Measurements from ENCODE around the gene TENT4A.

Gene TENT4A

GRCh38 chr5:6700685-6701355, 12.4 kb upstream of the TENT4A start:
- no peak for DNase-seq

GRCh38 chr5:6701491-6701890, 11.7 kb upstream of the TENT4A start:
- DNase-seq = no peak

- no peak for DNase-seq
Measured at GRCh38 chr5:6702633-6703032, 10.6 kb upstream of the TENT4A start.

GRCh38 chr5:6703806-6704205, 9.4 kb upstream of the TENT4A start:
- DNase-seq = no peak

- DNase-seq = no peak
Measured at GRCh38 chr5:6704361-6704851, 8.8 kb upstream of the TENT4A start.

- DNase-seq = no peak
Measured at GRCh38 chr5:6705088-6705487, 8.1 kb upstream of the TENT4A start.

- DNase-seq = no peak
Measured at GRCh38 chr5:6705959-6706358, 7.3 kb upstream of the TENT4A start.

- DNase-seq = no peak
Measured at GRCh38 chr5:6707852-6708251, 5.4 kb upstream of the TENT4A start.

- DNase-seq = no peak
Measured at GRCh38 chr5:6708814-6709213, 4.4 kb upstream of the TENT4A start.

GRCh38 chr5:6710070-6710469, 3.2 kb upstream of the TENT4A start:
- DNase-seq = no peak

- no peak for DNase-seq
Measured at GRCh38 chr5:6710551-6711318, 2.5 kb upstream of the TENT4A start.

GRCh38 chr5:6711409-6712141, 1.7 kb upstream of the TENT4A start:
- no peak for DNase-seq

GRCh38 chr5:6712142-6712576, 1.1 kb upstream of the TENT4A start:
- DNase-seq = peak; percentile 64

GRCh38 chr5:6712577-6713273, 507 bp upstream of the TENT4A start:
- peak; percentile 97 for DNase-seq

GRCh38 chr5:6714226-6715041, 1.2 kb downstream of the TENT4A start:
- peak; percentile 47 for DNase-seq

GRCh38 chr5:6715271-6715670, 2.0 kb downstream of the TENT4A start:
- no peak for DNase-seq

GRCh38 chr5:6715758-6716628, 2.8 kb downstream of the TENT4A start:
- DNase-seq = no peak

GRCh38 chr5:6716629-6717149, 3.5 kb downstream of the TENT4A start:
- no peak for DNase-seq

- no peak for DNase-seq
Measured at GRCh38 chr5:6717247-6717646, 4.0 kb downstream of the TENT4A start.

- no peak for DNase-seq
Measured at GRCh38 chr5:6717687-6718086, 4.5 kb downstream of the TENT4A start.

- DNase-seq = no peak
Measured at GRCh38 chr5:6718161-6718681, 5.0 kb downstream of the TENT4A start.

Data from activated CD4-positive, CD25-positive, alpha-beta regulatory T cell treated with anti-CD3 and anti-CD28 coated beads, Interleukin-2, amount 50 U/mL, for 72 hours (primary cell).